IgD-negative memory B cell (primary cell): Measurements from ENCODE around the gene SCMH1. TPM values are rescaled to one million over a fixed set of nuclear protein-coding genes. Genes with fewer than 3 reads are reported as not detected.

ENCODE experiments used
- H3K27ac Mint-ChIP-seq, 3 donors: one replicate each; pipeline ENCODE4 v1.8.0; 2020 to 2022; ENCODE audit warnings: mild to moderate bottlenecking in 3 of 3, mixed read lengths in 3 of 3, moderate library complexity in 1 of 3
- H3K27me3 Mint-ChIP-seq: one replicate; pipeline ENCODE4 v1.8.0; 2021; ENCODE audit warnings: mixed read lengths
- H3K36me3 Mint-ChIP-seq: one replicate; pipeline ENCODE4 v1.8.0; 2020; ENCODE audit warnings: mild to moderate bottlenecking, mixed read lengths
- H3K4me1 Mint-ChIP-seq, 3 donors: one replicate each; pipeline ENCODE4 v1.8.0; 2020 to 2022; ENCODE audit warnings: mixed read lengths in 3 of 3, mild to moderate bottlenecking in 1 of 3
- H3K4me3 Mint-ChIP-seq, 4 donors: one replicate each; pipeline ENCODE4 v1.8.0; 2020 to 2022; ENCODE audit warnings: mild to moderate bottlenecking in 4 of 4, mixed read lengths in 4 of 4, moderate library complexity in 3 of 4
- H3K9me3 Mint-ChIP-seq, 3 donors: one replicate each; pipeline ENCODE4 v1.8.0; 2020 to 2021; ENCODE audit warnings: mixed read lengths in 3 of 3, mild to moderate bottlenecking in 1 of 3
- polyA plus RNA-seq: library from polyadenylated mRNA; unstranded; fragments of 300-500 nt; fragmentation: Illumina TruSeq; gene quantifications from one replicate; pipeline ENCODE4 v1.2.3, GENCODE V29; 2021

The SCMH1 gene
- polyA plus RNA-seq, 1 donor from 2014 or later, result 12.3 TPM

- no peaks in the 10 kb centered on the region for H3K4me1 Mint-ChIP-seq
- no peak overlapping the region for H3K27ac Mint-ChIP-seq
- no peak overlapping the region for H3K4me3 Mint-ChIP-seq
- H3K36me3 Mint-ChIP-seq, result no peaks in the 10 kb centered on the region
- no peaks in the 10 kb centered on the region for H3K27me3 Mint-ChIP-seq
- peaks cover 0 to 1% (median 0%) of the 10 kb centered on the region in 3 donors for H3K9me3 Mint-ChIP-seq
Observed at GRCh38 chr1:41037116-41037903, 204.8 kb downstream of the SCMH1 start.

GRCh38 chr1:41033272-41033671, 208.8 kb downstream of the SCMH1 start:
- H3K27me3 Mint-ChIP-seq, result no peaks in the 10 kb centered on the region
- no peak overlapping the region for H3K27ac Mint-ChIP-seq
- H3K9me3 Mint-ChIP-seq, result peaks cover 0 to 4% (median 0%) of the 10 kb centered on the region in 3 donors
- H3K36me3 Mint-ChIP-seq, result peaks cover 6% of the 10 kb centered on the region
- H3K4me3 Mint-ChIP-seq, result no peak overlapping the region
- H3K4me1 Mint-ChIP-seq, result peaks cover 2 to 12% (median 9%) of the 10 kb centered on the region in 3 donors

GRCh38 chr1:41032147-41032546, 210.0 kb downstream of the SCMH1 start:
- no peaks in the 10 kb centered on the region for H3K27me3 Mint-ChIP-seq

GRCh38 chr1:41030872-41031616, 211.1 kb downstream of the SCMH1 start:
- Mint-ChIP-seq H3K9me3 (peaks cover 0 to 4% (median 0%) of the 10 kb centered on the region in 3 donors), H3K4me1 (peaks cover 11 to 20% (median 15%) of the 10 kb centered on the region in 3 donors), H3K36me3 (peaks cover 9% of the 10 kb centered on the region), H3K27ac (peak overlapping the region; percentile 9 to 91 (median 32)), H3K27me3 (no peaks in the 10 kb centered on the region), H3K4me3 (no peak overlapping the region)

More at GRCh38 chr1:41032147-41032546, 210.0 kb downstream of the SCMH1 start:
- H3K9me3 Mint-ChIP-seq, result peaks cover 0 to 4% (median 0%) of the 10 kb centered on the region in 3 donors
- H3K27ac Mint-ChIP-seq, result peak overlapping the region in 1 of 3 donors; percentile 0
- peaks cover 5 to 12% (median 9%) of the 10 kb centered on the region in 3 donors for H3K4me1 Mint-ChIP-seq
- H3K36me3 Mint-ChIP-seq, result peaks cover 9% of the 10 kb centered on the region
- no peak overlapping the region for H3K4me3 Mint-ChIP-seq

- Mint-ChIP-seq H3K27ac (no peak overlapping the region), H3K36me3 (peaks cover 9% of the 10 kb centered on the region), H3K9me3 (peaks cover 0 to 4% (median 2%) of the 10 kb centered on the region in 3 donors), H3K4me1 (peaks cover 21 to 29% (median 25%) of the 10 kb centered on the region in 3 donors), H3K4me3 (no peak overlapping the region), H3K27me3 (no peaks in the 10 kb centered on the region)
Observed at GRCh38 chr1:41028034-41028642, 214.0 kb downstream of the SCMH1 start.

GRCh38 chr1:41025979-41026819, 215.9 kb downstream of the SCMH1 start:
- Mint-ChIP-seq H3K36me3 (peaks cover 10% of the 10 kb centered on the region), H3K4me1 (peaks cover 27 to 36% (median 32%) of the 10 kb centered on the region in 3 donors), H3K9me3 (peaks cover 0 to 2% (median 0%) of the 10 kb centered on the region in 3 donors), H3K4me3 (peak overlapping the region in 2 of 4 donors; percentile 80 to 89), H3K27me3 (no peaks in the 10 kb centered on the region), H3K27ac (peak overlapping the region; percentile 71 to 89 (median 73))

GRCh38 chr1:41024953-41025352, 217.2 kb downstream of the SCMH1 start:
- Mint-ChIP-seq H3K36me3 (peaks cover 7% of the 10 kb centered on the region), H3K9me3 (peaks cover 0 to 2% (median 0%) of the 10 kb centered on the region in 3 donors), H3K27me3 (no peaks in the 10 kb centered on the region), H3K4me1 (peaks cover 28 to 31% (median 28%) of the 10 kb centered on the region in 3 donors), H3K27ac (peak overlapping the region in 2 of 3 donors; percentile 28 to 73), H3K4me3 (peak overlapping the region in 1 of 4 donors; percentile 89)

- H3K9me3 Mint-ChIP-seq, result peaks cover 0 to 2% (median 0%) of the 10 kb centered on the region in 3 donors
- H3K27ac Mint-ChIP-seq, result peak overlapping the region in 2 of 3 donors; percentile 35 to 39
- H3K4me1 Mint-ChIP-seq, result peaks cover 29 to 37% (median 31%) of the 10 kb centered on the region in 3 donors
- no peaks in the 10 kb centered on the region for H3K27me3 Mint-ChIP-seq
- H3K36me3 Mint-ChIP-seq, result peaks cover 4% of the 10 kb centered on the region
- peak overlapping the region in 1 of 4 donors; percentile 33 for H3K4me3 Mint-ChIP-seq
Observed at GRCh38 chr1:41023279-41023990, 218.7 kb downstream of the SCMH1 start.

- peaks cover 0 to 2% (median 0%) of the 10 kb centered on the region in 3 donors for H3K9me3 Mint-ChIP-seq
- H3K36me3 Mint-ChIP-seq, result peaks cover 2% of the 10 kb centered on the region
- H3K4me3 Mint-ChIP-seq, result peak overlapping the region in 1 of 4 donors; percentile 72
- no peaks in the 10 kb centered on the region for H3K27me3 Mint-ChIP-seq
- H3K27ac Mint-ChIP-seq, result no peak overlapping the region
- peaks cover 29 to 34% (median 31%) of the 10 kb centered on the region in 3 donors for H3K4me1 Mint-ChIP-seq
Observed at GRCh38 chr1:41022424-41022823, 219.7 kb downstream of the SCMH1 start.

GRCh38 chr1:41021526-41022308, 220.4 kb downstream of the SCMH1 start, which contains the start of gene SLFNL1:
TSS of gene SLFNL1 (minus strand) at chr1:41021725. CDS start at chr1:41020660, 1,065 bp downstream.
- Mint-ChIP-seq H3K36me3 (peaks cover 2% of the 10 kb centered on the region), H3K27ac (peak within 1 kb of the TSS; percentile 23 to 48 (median 43)), H3K9me3 (peaks cover 0 to 2% (median 0%) of the 10 kb centered on the region in 3 donors), H3K4me3 (peak within 1 kb of the TSS in 1 of 4 donors; percentile 72), H3K4me1 (peaks cover 29 to 34% (median 30%) of the 10 kb centered on the region in 3 donors), H3K27me3 (no peaks in the 10 kb centered on the region)

GRCh38 chr1:41020654-41021053, 221.5 kb downstream of the SCMH1 start:
- H3K4me1 Mint-ChIP-seq, result peaks cover 21 to 25% (median 21%) of the 10 kb centered on the region in 3 donors
- H3K9me3 Mint-ChIP-seq, result peaks cover 0 to 2% (median 0%) of the 10 kb centered on the region in 3 donors
- no peak overlapping the region for H3K4me3 Mint-ChIP-seq
- H3K27ac Mint-ChIP-seq, result no peak overlapping the region
- no peaks in the 10 kb centered on the region for H3K27me3 Mint-ChIP-seq
- peaks cover 2% of the 10 kb centered on the region for H3K36me3 Mint-ChIP-seq

GRCh38 chr1:41020109-41020576, 222.0 kb downstream of the SCMH1 start:
- Mint-ChIP-seq H3K27ac (no peak overlapping the region), H3K27me3 (no peaks in the 10 kb centered on the region), H3K4me3 (no peak overlapping the region), H3K9me3 (peaks cover 0 to 2% (median 0%) of the 10 kb centered on the region in 3 donors), H3K4me1 (peaks cover 18 to 24% (median 19%) of the 10 kb centered on the region in 3 donors), H3K36me3 (peaks cover 2% of the 10 kb centered on the region)
